Measurements from ENCODE around the gene HOXA9.

DNA sequence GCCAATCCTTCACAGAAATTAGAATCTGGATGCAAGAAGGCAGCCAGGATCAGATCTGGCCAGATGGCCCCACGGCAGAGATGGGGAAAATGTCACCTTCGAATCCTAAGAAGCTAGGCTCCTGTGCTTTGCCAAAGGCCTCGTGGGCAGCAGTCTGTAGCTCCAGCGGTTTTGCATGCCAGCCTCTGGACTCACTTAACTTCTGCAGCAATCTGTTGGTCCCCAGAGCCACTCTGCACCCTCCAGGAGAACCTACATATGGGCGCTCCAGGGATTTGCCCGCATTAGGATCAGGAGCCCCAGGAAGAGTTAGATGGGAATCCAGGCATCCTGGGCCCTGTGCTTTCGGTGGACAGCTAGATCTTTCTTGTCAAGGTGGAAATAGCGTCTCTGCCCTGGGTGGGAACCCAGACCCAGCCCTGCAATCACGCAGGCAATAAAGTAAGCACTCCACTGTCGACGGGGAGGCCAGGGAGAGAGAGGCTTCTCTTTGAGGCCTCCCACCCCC, 44.6 kb upstream of the HOXA9 start:
- TF ChIP-seq, protein P1, sequence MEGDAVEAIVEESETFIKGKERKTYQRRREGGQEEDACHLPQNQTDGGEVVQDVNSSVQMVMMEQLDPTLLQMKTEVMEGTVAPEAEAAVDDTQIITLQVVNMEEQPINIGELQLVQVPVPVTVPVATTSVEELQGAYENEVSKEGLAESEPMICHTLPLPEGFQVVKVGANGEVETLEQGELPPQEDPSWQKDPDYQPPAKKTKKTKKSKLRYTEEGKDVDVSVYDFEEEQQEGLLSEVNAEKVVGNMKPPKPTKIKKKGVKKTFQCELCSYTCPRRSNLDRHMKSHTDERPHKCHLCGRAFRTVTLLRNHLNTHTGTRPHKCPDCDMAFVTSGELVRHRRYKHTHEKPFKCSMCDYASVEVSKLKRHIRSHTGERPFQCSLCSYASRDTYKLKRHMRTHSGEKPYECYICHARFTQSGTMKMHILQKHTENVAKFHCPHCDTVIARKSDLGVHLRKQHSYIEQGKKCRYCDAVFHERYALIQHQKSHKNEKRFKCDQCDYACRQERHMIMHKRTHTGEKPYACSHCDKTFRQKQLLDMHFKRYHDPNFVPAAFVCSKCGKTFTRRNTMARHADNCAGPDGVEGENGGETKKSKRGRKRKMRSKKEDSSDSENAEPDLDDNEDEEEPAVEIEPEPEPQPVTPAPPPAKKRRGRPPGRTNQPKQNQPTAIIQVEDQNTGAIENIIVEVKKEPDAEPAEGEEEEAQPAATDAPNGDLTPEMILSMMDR (IDR thresholded peaks at IDR 0.05) = no peak
- TF ChIP-seq EP300 (IDR thresholded peaks at IDR 0.05) = no peak

All from sigmoid colon (tissue), 4 donors.